GM19035 (cell line): ENCODE results near the gene CYP2C18.
A peak's percentile ranks its signal among the peaks of the same experiment; 100 is the strongest.
"Not testable (repeated sequence)": the region's sequence is repeated elsewhere in the genome, so short reads cannot be mapped to it uniquely, and the experiment has no call there.

ENCODE experiments used
- ATAC-seq: cut with Tn5 transposase; IDR thresholded peaks from one replicate; pipeline ENCODE4 v1.9.1; 2021; ENCODE audit not compliant: unreplicated experiment

Gene CYP2C18

DNA sequence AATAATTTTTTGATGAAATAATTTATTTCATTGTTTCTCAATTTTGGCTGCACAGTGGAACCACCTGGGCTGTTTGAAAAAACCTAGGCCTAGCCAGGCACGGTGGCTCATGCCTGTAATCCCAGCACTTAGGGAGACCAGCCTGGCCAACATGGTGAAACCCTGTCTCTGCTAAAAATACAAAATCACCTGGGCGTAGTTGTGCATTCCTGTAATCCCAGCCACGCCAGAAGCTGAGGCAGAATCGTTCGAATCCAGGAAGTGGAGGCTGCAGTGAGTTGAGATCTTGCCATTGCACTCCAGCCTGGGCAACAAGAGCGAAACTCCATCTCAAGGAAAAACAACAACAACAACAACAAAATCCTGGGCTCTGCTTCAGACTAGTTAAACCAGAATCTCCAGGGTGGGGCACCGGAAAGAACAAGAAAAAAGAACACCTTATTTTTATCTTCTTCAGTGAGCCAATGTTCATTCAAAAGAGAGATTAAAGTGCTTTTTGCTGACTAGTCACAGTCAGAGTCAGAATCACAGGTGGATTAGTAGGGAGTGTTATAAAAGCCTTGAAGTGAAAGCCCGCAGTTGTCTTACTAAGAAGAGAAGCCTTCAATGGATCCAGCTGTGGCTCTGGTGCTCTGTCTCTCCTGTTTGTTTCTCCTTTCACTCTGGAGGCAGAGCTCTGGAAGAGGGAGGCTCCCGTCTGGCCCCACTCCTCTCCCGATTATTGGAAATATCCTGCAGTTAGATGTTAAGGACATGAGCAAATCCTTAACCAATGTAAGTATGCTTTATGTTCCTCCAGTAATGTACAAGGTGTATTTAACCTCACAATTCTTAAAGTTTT, at the start of gene CYP2C18:
CYP2C18 (plus strand) TSS at position 516 of the 841 bp plus-strand sequence; CDS start at position 607, 91 bp downstream.
- ATAC-seq: no peak

- not testable (repeated sequence) for ATAC-seq
Observed at GRCh38 chr10:94638097-94638496, 45.4 kb upstream of the CYP2C18 start.

DNA sequence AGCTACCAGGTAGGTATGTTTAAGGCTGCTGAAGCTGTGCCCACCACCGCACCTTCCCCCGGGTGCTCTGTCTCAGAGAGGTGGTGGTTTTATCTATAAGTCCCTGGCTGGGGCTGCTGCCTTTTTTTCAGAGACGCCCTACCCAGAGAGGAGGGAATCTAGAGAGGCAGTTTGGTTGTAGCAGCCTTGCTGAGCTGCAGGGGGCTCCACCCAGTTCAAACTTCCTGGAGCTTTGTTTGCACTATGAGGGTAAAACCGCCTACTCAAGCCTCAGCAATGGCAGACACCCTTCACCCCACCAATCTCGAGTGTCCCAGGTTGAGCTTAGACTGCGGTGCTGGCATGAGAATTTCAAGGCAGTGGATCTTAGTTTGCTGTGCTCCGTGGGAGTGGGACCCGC, 43.6 kb upstream of the CYP2C18 start:
- ATAC-seq: no peak

GRCh38 chr10:94640562-94640961, 43.0 kb upstream of the CYP2C18 start:
- no peak for ATAC-seq

- ATAC-seq: no peak
Observed at GRCh38 chr10:94641480-94641879, 42.0 kb upstream of the CYP2C18 start.

DNA sequence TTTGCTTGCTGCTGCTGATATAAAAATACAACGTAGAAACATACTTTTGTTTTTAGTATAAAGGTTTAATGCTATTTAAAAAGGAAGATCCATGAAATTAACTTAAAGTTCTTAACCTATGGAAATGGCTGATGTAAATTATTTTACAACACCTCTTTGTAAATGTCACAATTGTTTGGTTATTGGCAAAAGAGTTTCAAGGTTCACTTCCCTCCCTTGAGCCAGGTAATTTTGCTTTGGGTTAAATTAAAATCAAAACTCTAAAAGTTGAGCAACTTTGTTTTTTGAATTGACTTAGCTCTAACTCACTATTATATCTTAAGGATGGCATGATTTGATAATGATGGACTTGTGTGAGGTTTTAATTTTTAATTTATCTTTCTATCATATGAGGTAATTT, 39.2 kb upstream of the CYP2C18 start:
- no peak for ATAC-seq

DNA sequence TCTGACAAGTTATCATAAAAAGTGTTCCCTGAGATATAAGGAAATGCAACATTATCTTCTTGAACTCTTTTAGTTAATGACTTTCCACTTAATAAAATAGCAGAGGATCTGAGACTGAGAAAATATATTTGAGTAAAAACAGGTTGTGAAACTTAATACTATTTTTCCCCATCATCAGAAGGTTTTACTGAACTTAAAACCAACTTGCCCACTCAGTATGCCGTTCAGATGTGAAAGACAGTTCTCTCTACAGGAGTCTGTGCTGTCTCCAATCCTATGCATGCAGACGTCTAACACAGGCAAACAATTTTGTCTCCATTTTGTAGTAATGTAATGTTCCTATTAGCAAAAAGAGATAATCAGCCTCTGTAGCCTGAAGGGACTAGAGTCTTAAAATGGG, 38.2 kb upstream of the CYP2C18 start:
- peak; percentile 75 for ATAC-seq

- not testable (repeated sequence) for ATAC-seq
Observed at GRCh38 chr10:94655201-94655600, 28.3 kb upstream of the CYP2C18 start.

DNA sequence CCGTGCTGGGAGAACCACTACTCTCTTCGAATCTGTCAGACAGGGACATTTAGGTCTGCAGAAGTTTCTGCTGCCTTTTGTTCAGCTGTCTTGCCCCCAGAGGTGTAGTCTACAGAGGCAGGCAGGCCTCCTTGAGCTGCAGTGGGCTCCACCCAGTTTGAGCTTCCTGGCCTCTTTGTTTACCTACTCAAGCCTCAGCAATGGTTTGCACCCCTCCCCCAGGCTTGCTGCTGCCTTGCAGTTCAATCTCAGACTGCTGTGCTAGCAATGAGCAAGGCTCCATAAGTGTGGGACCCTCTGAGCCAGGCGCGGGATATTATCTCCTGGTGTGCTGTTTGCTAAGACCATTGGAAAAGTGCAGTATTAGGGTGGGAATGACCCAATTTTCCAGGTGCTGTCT, 20.5 kb upstream of the CYP2C18 start:
- ATAC-seq: not testable (repeated sequence)

- ATAC-seq: no peak
Observed at GRCh38 chr10:94666391-94667102, 17.0 kb upstream of the CYP2C18 start.

GRCh38 chr10:94673614-94674321, 9.8 kb upstream of the CYP2C18 start:
- no peak for ATAC-seq

GRCh38 chr10:94676496-94676895, 7.0 kb upstream of the CYP2C18 start:
- ATAC-seq: no peak

DNA sequence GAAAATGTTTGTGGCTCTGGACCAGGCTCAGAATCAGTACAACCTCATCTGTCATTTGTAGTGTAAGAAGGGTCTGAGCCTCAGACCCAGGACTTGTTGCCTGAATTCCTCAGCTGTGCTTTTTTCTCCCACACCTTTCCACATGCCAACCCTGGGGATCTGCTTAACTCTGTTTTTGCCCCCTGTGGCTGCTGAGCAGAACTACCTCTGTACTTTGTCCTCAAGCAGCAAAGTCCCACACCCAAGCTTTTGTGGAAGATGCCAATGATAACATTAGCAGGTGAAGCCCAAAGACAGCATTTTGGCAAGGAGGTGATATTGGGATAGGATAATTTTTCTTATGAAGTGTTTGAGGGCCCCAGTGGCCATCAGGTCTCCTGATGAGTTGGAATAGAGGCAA, 5.8 kb upstream of the CYP2C18 start:
- no peak for ATAC-seq

DNA sequence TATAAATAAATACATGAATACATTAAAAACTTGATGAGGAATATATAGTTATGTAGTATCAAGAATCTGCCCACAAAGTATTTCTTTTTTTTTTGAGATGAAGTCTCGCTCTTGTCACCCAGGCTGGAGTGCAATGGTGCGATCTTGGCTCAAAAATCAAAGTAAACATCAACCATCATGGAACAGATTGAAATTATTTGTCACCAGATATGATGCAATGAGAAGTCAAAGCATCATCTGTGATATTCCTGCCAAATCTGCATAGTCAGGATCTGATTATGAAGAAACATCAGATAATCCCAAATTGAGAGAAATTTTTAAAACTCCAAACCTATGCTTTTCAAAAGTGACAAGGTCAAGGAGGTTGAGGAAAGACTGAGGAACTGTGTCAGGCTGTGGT, 5.1 kb upstream of the CYP2C18 start:
- ATAC-seq: no peak

DNA sequence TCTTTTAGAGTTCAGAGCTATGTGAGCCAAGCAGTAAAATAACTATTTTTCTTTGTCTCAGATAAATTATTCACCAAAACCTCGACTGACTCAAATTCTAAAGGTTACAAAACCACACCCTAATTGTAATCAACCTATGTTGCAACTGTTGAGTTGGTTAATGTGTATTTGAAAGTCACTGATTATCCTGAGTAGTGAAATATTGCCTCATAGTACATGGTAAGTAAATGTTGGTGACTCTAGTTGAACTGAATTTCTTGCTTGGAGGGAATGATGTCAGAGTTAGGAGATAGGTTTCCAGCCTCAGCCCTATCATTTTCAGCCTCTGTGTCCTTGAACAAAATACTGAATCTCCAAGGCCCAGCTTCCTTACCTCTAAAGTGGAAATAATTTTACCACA, 3.0 kb upstream of the CYP2C18 start:
- ATAC-seq: no peak

GRCh38 chr10:94682636-94683035, 893 bp upstream of the CYP2C18 start:
- ATAC-seq: not testable (repeated sequence)

DNA sequence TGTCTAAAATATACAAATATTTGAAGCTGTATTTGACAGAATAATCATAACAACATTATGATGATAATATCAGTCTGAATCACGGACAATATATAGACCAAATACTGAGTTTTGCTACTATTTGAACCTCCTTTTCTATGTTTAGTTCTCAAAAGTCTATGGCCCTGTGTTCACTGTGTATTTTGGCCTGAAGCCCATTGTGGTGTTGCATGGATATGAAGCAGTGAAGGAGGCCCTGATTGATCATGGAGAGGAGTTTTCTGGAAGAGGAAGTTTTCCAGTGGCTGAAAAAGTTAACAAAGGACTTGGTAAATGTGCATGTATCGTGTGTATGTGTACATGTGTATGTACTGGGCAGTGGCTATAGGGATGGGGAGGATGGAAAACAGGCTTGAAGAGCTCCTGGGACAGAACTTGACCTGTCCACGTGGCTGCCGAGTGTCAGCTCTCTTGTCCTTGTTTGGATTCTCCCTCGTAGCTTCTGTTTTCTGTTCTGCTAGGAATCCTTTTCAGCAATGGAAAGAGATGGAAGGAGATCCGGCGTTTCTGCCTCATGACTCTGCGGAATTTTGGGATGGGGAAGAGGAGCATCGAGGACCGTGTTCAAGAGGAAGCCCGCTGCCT, 4.2 kb downstream of the CYP2C18 start:
- no peak for ATAC-seq

- ATAC-seq: no peak
Observed at GRCh38 chr10:94706089-94706488, 22.6 kb downstream of the CYP2C18 start.

- ATAC-seq: no peak
Observed at GRCh38 chr10:94710578-94710977, 27.0 kb downstream of the CYP2C18 start.

DNA sequence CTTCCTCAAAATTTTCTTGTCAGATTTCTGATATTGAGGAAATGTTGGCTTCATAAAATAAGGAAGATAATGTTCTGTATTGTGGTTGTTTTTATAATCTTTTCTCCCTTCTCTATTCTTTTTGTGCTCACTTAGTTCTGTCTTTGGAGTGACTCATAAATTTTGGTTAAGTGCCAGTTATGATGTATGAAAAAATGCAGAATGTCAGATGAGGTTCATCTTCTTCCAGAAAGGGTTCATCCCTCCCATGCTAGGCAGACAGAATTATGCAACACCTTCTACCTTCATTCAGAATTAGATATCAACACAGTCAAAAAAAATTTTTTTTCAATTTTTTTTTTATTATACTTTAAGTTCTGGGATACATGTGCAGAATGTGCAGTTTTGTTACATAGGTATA, 42.3 kb downstream of the CYP2C18 start:
- ATAC-seq: no peak

DNA sequence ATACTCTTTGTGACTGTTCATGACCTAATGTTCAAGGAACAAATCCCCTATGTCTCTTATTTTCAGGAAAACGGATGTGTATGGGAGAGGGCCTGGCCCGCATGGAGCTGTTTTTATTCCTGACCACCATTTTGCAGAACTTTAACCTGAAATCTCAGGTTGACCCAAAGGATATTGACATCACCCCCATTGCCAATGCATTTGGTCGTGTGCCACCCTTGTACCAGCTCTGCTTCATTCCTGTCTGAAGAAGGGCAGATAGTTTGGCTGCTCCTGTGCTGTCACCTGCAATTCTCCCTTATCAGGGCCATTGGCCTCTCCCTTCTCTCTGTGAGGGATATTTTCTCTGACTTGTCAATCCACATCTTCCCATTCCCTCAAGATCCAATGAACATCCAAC, 51.7 kb downstream of the CYP2C18 start:
- ATAC-seq: no peak
